Daoy (cell line): ENCODE measurements around the gene CFAP97D2. TPM values are rescaled to one million over a fixed set of nuclear protein-coding genes. Genes with fewer than 3 reads are reported as not detected.

Source experiments
- DNase-seq: peaks from one replicate; pipeline ENCODE4 v3.0.0-alpha.2; 2015; ENCODE audit warnings: low read depth
- total RNA-seq: library from RNA; depleted of rRNA; stranded (reverse); fragments of >200 nt; shearing (Covaris generic); gene quantifications from 2 replicates; pipeline ENCODE4 v1.2.3, GENCODE V29; 2014; rRNA removed

CFAP97D2 gene
- total RNA-seq, 1 experiment from 2014 or later, result not detected

GRCh38 chr13:114269281-114269770 is 90.3 kb downstream of the CFAP97D2 start:
- DNase-seq, result no peak

Other genes starting within 250 kb of the CFAP97D2 start
- gene C13orf46, start 205.2 kb upstream of the CFAP97D2 start, total RNA-seq, result not detected in 2 replicates
- gene RASA3, start 46.6 kb upstream of the CFAP97D2 start, total RNA-seq, result 12.0 and 13.2 TPM in 2 replicates
- 19.0 and 19.5 TPM in 2 replicates for gene CDC16, start 55.6 kb downstream of the CFAP97D2 start, total RNA-seq
- gene UPF3A, start 102.3 kb downstream of the CFAP97D2 start, total RNA-seq, result 7.7 and 14.3 TPM in 2 replicates
- 5.2 and 11.8 TPM in 2 replicates for gene CHAMP1, start 135.2 kb downstream of the CFAP97D2 start, total RNA-seq